Kasumi-1 (cell line): Measurements from ENCODE around the gene CDKN2C.
A peak's percentile ranks its signal among the peaks of the same experiment; 100 is the strongest.
"Not testable (repeated sequence)": the region's sequence is repeated elsewhere in the genome, so short reads cannot be mapped to it uniquely, and the experiment has no call there.

Experiments
- DNase-seq, 2 experiments: peaks; one replicate each; lab custom pipeline; 2025; lab: John Stamatoyannopoulos, UW

CDKN2C gene

DNA sequence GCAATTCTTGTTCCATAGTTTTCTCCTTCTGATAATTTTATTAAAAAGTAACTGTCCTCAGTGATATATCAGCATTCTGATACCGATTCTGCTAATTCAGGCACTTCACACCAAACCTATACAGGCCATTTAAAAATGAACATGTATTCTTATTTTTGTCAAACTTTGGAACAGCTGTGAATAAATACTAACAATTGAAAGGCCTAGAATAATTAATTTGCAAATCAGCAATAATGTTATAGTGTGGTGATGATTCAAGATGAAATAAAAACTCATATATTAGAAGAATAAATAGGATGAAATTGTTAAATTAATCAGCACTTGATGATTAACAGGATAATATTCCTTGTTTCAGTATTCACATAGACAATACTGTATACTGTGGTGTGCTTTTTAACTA is 9.9 kb downstream of the CDKN2C start:
- peak in 1 of 2 experiments; percentile 27 for DNase-seq

DNA sequence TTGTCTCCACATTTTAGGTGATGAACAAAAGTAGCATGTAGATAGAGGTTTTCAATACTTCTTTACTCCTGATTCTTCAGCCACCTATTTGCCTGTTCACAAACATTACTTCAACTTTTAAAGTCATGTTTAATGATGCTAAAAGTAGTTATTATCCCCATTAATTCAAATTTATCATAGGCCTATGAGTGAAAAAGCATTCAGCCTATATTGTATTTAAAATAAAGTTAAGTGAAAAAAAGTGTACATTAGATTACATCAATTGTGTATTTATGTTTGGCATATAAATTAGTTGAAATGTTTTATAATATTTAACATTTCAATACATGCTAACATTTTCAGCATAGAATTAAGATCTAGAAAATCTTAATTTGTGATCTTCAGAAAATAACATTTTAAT is 10.5 kb downstream of the CDKN2C start:
- DNase-seq: no peak

DNA sequence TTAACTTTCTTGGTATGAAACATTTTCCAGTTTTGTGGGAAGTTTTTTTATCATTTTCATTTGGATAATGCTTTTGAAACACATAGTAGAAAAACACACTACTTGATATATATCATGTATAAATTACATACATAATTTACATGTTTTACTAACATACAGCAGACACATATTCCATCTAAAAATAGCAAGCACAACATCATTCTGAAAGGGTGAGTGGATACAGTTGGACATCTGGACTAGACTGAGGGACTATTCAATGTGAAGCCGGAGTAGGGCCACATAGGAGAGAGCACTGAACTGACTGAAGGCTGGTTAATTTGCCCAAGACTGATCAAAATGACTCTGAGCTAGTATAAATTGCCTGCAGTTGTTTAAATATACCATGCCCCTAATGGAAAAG is 11.7 kb downstream of the CDKN2C start:
- DNase-seq: peak in 1 of 2 experiments; percentile 22

DNA sequence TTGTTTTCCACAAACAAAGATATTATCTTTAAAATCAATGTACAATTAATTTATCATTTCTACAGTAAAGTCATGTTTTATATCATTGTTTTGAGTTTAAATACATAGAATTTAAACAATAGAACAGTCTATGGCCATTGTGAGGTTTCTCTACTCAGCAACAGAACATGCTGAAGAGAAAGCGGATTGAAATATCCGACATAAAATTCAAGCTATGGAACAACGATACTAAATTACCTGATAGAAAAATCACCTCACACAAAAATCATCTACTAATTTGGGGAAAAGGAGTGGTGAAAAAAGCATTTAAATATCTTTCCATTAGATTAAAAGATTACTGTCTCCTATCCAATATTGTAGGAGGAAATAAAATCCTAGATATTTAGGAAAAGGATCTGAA is 12.6 kb downstream of the CDKN2C start:
- DNase-seq: no peak

DNA sequence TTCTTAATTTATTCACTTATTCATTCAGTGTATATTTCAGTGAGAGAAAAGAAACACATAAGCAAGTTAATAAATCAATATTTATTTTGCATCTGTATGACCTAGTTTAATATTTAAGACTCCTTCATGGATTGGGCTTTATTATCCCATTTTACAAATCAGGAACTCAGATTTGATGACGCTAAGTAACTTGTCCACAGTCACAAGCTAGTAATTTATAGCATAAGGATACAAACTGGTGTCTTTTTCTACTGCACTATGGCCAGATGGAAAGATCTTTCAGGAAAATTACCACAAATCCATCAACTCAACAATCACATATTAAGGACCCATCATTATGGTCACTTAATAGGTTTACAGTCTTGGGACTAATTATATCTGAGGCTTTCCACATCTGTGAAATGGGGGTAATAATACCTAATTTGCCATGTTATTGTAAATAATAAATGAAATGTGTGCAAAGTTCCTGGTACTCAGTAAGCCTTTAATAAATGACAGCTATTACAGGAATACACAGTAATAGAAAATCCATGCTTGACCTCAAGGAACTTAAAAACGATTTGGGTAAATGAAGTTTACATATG is 13.3 kb downstream of the CDKN2C start:
- no peak for DNase-seq

DNA sequence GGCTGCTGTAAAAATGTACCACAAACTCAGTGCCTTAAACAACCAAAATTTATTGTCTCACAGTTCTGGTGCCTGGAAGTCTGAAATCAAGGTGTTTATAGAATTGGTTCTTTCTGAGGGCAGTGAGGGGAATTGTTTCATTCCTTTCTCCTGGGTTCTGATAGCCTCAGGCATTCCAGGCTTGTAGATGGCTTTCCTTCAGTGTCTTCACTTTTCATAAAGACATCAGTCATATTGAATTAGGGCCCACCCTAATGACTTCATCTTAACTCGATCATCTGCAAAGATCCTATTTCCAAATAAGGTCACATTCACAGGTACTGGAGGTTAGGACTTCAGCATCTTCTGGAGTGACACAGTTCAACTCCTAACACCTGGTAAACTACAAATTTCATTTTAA is 15.0 kb downstream of the CDKN2C start:
- DNase-seq: no peak

DNA sequence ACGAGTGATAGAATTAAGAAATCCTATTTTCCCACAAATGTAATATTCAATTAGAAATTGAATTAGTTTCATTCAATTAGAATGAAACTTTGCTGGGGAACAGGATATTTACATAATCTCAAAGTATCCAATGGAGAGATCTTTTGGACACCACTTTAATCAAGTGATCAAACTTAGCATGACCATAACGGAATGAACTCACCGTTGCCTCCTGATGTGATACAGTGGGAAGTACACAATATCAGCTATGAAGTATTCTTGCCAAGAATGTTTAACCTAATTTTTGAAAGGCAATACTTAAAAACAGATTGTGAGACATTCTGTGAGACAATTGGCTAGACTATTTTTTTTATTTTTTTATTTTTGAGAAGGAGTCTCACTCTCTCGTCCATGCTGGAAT is 16.6 kb downstream of the CDKN2C start:
- peak; percentile 29 to 61 for DNase-seq

DNA sequence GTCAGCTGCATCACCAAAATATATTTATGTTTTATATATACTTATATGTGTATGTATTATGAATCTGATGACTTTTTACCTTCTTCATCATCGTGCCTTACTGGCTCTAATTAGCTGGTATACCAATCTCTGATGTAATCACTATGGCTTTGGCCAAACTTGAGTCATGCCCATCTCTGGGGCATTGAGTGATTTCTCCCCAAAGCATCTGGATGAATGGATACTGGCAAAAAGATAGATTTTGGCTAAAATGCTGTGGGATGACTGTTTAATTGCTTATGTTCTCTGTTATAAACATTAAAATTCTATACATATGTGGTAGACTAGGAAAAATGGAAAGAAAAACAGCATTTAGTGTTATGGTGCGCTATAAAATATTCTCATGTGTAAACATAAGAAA is 19.6 kb downstream of the CDKN2C start:
- no peak for DNase-seq

DNA sequence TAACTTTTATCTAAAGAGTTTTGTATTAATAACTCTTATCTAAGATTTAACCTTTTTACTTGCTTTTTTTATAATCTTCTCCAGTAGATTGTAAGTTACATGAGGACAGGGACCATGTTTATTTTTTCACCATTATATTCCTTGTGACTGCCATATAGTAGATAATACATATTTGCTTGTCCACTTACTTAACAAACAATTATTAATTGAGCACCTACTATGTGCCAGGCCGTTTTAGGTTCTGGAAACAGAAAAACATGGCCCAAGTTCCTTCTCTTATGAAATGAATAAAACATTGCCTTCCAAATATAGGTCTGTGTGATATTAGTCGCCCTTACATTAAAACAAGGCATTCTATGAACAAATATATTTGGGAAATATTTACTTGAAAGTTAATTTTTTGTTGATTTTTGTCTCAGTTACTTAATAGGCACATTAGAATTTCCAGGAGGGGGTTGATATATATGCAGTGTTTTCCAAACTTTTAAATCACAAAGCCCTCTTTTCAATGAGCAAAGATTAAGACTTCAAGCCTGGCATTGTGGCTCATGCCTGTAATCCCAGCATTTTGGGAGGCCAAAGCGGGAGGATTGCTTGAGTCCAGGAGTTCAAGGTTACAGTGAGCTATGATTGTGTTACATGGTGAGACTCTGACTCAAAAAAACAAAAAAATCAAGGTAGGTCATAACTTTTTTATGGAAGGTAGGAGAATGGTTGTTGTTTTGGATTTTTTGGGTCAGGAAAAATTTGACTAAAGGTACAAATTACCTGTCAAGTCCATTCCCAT is 22.7 kb downstream of the CDKN2C start:
- no peak for DNase-seq

DNA sequence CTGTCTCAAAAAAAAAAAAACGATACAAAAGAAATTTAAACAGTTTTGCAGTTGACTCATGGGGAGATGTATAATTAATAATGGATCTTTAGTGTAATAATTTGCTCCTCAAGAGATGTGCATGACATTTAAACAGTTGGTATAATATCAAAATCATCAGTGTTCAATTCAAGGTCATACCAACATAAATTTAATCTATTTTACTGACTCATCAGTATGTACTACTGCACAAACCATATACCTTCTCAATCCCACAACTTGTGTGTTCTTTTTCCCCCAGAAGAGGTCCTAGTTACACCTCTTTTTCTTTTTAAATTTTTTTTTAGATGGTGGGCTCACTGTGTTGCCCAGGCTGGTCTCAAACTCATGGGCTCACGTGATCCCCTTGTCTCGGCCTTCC is 23.6 kb downstream of the CDKN2C start:
- no peak for DNase-seq

DNA sequence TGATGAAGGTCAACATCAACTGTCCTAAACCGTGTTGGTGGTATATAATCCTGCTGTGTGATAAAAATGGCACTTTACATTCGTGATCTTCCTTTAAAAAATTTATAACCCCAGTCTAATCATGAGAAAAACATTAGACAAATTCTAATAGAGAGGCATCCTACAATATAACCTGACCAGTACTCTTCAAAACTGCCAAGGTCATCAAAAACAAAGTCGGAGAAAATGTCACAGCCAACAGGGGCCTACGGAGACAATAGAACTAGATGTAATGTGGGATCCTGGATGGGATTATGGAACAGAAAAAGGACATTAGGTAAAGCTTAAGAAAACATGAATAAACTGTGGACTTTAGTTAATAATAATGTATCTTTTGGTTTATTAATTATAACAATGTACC is 25.0 kb downstream of the CDKN2C start:
- no peak for DNase-seq

DNA sequence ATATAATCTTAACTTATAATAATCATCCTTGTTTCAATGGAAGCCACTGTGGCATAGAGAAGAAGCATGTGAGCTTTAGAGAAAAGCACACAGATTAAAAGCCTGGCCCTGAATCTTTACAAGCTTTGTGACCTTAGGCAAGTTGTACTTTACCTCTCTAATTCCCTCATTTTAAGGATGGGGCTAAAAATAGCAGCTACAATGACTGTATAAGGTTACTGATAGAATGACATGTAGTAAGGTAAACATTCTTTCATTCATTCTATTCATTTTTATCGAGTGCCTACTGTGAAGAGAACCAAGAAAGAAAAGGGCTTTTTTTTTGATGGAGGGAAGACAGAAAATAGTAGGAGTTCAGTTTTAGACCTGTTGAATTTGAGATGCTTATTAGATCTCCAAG is 25.6 kb downstream of the CDKN2C start:
- DNase-seq: no peak

DNA sequence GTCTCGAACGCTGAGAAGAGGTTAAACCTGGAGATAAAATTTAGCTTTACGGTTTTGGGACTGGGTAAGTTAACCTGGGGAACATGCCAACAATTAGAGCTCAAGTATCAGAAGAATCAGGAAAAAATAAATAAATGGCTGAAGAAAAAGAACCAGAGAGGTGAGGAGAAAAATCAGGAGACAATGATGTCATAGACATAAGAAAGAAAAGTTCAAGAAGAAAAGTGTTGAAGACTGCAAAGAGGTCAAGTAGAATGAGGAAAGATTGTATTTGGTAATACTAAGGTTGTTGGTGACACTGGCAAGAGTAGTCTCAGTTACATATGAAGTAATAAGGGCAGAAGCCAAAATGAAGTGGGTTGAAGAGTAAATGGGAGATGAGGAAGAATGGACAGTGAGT is 26.0 kb downstream of the CDKN2C start:
- DNase-seq: no peak

DNA sequence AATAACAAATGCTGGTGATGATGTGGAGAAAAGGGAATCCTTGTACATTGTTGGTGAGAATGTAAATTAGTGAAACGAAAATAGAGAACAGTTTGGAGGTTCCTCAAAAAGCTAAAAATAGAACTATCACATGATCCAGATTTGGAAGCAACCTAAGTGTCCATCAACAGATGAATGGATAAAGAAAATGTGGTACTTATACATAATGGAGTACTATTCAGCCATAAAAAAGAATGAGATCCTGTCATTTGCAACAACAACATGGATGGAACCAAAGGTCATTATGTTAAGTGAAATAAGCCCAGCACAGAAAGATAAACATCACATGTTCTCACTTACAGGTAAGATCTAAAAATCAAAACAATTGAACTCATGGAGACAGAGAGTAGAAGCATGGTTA is 29.3 kb downstream of the CDKN2C start:
- DNase-seq: not testable (repeated sequence)

DNA sequence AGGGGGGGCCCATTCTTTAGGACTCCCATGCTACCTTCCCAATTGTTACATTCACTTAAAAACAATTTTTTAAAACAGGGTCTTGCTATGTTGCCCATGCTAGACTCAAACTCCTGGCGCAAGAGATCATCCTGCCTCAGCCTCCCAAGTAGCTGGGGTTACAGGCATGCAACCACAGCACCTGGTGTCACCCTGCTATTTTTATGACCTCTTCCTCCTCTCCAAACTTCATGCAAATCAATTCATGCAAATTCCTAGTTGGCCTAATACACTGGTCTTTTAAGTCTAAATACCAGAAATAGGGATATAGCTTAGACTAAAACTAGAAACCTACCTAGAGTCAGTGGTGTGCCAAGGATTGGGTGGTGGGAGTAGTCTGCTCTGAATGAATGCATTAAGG is 30.1 kb downstream of the CDKN2C start:
- no peak for DNase-seq

DNA sequence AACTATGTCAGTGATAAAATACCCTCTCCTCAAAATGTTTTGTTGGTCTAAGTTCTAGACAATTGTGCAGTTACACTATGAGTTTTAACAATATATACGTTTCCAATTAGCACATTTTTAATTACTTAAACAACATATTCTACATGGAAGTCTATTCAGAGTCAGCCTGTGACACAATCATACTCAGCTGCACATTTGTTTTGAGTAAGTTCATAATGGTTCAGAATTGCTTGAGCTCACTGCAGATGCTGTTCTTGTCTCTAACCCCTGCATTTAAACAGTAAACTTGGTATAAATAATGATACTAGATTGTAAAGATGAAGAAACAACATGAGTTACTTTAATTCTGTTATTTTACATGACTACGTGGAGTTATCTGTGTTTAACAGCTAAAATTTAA is 30.6 kb downstream of the CDKN2C start:
- no peak for DNase-seq

DNA sequence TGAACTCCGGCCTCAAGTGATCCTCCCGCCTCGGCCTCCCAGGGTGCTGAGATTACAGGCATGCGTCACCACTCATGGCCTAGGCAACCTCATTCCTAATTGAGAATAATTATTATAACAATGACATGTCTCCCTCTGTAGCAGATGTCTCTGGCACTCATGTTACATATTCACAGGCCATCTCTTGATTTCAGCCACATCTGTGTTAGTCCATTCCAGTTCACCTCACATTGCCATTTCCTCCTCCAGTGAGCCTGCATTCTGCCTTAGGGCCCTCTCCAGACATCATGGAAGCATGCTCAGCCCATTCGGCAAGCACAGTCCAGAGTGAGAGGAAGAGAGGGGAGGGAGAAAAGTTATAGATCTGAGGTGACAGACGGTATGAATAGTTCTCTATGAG is 32.5 kb downstream of the CDKN2C start:
- no peak for DNase-seq

DNA sequence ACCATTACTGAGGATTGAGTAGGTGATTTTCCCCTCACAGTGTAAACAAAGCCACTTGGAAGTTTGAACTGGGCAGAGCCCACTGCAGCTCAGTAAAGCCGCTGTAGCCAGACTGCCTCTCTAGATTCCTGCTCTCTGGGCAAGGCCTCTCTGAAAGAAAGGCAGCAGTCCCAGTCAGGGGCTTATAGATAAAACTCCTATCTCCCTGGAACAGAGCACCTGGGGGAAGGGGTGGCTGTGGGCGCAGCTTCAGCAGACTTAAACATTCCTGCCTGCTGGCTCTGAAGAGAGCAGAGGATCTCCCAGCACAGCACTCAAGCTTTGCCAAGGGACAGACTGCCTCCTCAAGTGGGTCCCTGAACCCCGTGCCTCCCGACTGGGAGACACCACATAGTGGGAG is 35.5 kb downstream of the CDKN2C start:
- not testable (repeated sequence) for DNase-seq

DNA sequence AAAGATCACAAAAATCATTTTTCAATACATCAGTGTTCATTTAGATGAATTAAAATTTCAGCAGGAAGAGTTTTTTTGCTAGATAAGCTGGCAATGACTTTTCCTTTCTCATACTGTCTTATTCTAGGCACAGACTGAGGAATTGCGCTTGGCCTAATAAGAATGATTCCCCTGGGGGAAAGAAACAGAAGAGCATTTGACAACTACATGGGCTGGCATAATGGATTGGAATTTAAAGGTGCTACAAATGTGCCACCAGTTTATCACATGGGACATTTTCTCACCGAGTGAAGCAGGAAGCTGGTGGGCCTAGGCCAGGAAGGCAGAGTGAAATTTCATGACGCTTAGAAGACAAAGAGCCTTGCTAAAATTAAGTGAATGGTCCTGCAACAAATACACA is 39.3 kb downstream of the CDKN2C start:
- no peak for DNase-seq

DNA sequence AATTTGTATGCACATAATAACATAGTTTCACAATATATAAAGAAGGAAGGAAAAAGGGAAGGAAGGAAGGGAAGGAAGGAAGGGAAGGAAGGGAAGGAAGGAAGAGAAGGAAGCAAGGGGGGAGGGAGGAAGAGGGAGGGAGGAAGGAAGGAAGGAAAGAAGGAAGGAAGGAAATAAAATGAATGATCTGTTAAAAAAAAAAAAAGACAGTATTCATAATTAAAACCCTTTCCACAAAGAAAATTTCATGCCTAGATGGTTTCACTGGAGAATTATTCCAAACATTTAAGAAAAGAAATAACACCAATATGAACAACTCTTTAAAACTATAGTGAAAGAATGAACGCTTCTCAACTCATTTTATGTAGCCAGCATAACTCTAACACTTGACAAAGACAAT is 44.8 kb downstream of the CDKN2C start:
- no peak for DNase-seq

DNA sequence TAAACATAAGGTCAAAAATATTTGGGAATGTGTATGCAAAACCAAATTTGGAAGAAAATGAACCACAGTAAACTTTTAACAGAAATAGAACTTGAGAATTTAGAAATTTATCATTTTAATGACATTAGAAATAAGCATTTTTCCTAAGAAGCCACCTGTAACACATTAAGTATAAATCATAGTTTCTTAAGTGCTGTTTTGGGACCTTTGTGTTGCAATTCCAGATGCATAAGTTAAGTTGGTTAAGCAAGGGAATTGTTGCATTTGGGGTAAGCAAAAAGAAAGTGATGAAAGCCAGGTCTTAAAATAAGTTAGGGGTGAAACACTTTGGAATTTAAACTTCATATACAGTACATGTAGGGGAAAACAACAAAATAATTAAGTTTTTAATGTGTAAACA is 49.8 kb downstream of the CDKN2C start:
- no peak for DNase-seq
